ENCODE measurements around the gene MEPE.

MEPE gene

GRCh38 chr4:87840149-87840548 lies 7.4 kb downstream of the MEPE start:
- DNase-seq (ENCODE audit: low spot score) = no peak

- DNase-seq (ENCODE audit: low spot score) = no peak
Measured at GRCh38 chr4:87843936-87844335, 11.2 kb downstream of the MEPE start.

- no peak for DNase-seq (ENCODE audit: low spot score)
Measured at GRCh38 chr4:87844452-87844851, 11.7 kb downstream of the MEPE start.

- DNase-seq (ENCODE audit: low spot score) = no peak
Measured at GRCh38 chr4:87846226-87846625, 13.5 kb downstream of the MEPE start.

GRCh38 chr4:87848622-87849351 lies 16.0 kb downstream of the MEPE start:
- DNase-seq (ENCODE audit: low spot score) = peak; percentile 45

GRCh38 chr4:87849612-87850011 lies 16.8 kb downstream of the MEPE start:
- no peak for DNase-seq (ENCODE audit: low spot score)

- DNase-seq (ENCODE audit: low spot score) = no peak
Measured at GRCh38 chr4:87851332-87851731, 18.6 kb downstream of the MEPE start.

- DNase-seq (ENCODE audit: low spot score) = no peak
Measured at GRCh38 chr4:87851953-87852352, 19.2 kb downstream of the MEPE start.

- peak; percentile 13 for DNase-seq (ENCODE audit: low spot score)
Measured at GRCh38 chr4:87853108-87853507, 20.3 kb downstream of the MEPE start.

GRCh38 chr4:87853891-87854290 lies 21.1 kb downstream of the MEPE start:
- no peak for DNase-seq (ENCODE audit: low spot score)

GRCh38 chr4:87855559-87855958 lies 22.8 kb downstream of the MEPE start:
- no peak for DNase-seq (ENCODE audit: low spot score)

- no peak for DNase-seq (ENCODE audit: low spot score)
Measured at GRCh38 chr4:87856816-87857215, 24.0 kb downstream of the MEPE start.

GRCh38 chr4:87857789-87858188 lies 25.0 kb downstream of the MEPE start:
- DNase-seq (ENCODE audit: low spot score) = no peak

- no peak for DNase-seq (ENCODE audit: low spot score)
Measured at GRCh38 chr4:87862236-87862635, 29.5 kb downstream of the MEPE start.

GRCh38 chr4:87863486-87863885 lies 30.7 kb downstream of the MEPE start:
- DNase-seq (ENCODE audit: low spot score) = no peak

GRCh38 chr4:87864321-87864720 lies 31.6 kb downstream of the MEPE start:
- no peak for DNase-seq (ENCODE audit: low spot score)

GRCh38 chr4:87865288-87865687 lies 32.5 kb downstream of the MEPE start:
- DNase-seq (ENCODE audit: low spot score) = no peak

- DNase-seq (ENCODE audit: low spot score) = no peak
Measured at GRCh38 chr4:87865960-87866598, 33.3 kb downstream of the MEPE start.

GRCh38 chr4:87868522-87868921 lies 35.8 kb downstream of the MEPE start:
- DNase-seq (ENCODE audit: low spot score) = no peak

GRCh38 chr4:87872028-87872427 lies 39.3 kb downstream of the MEPE start:
- no peak for DNase-seq (ENCODE audit: low spot score)

GRCh38 chr4:87875191-87875590 lies 42.4 kb downstream of the MEPE start:
- no peak for DNase-seq (ENCODE audit: low spot score)

- DNase-seq (ENCODE audit: low spot score) = no peak
Measured at GRCh38 chr4:87880106-87880505, 47.3 kb downstream of the MEPE start.

GRCh38 chr4:87881115-87881514 lies 48.3 kb downstream of the MEPE start:
- no peak for DNase-seq (ENCODE audit: low spot score)

GRCh38 chr4:87882321-87882720 lies 49.6 kb downstream of the MEPE start:
- DNase-seq (ENCODE audit: low spot score) = no peak

Measured in activated CD4-positive, alpha-beta T cell treated with anti-CD3 and anti-CD28 coated beads, Interleukin-2, Interleukin-4, amounts not matched to agents 100 ng/mL and 50 ng/mL, durations not matched to agents 16 hours and 8 hours (primary cell).